Breast epithelium (tissue), 4 donors: ENCODE measurements around the gene NYAP2. TPM values are rescaled to one million over a fixed set of nuclear protein-coding genes. Genes with fewer than 3 reads are reported as not detected.
A peak's percentile ranks its signal among the peaks of the same experiment; 100 is the strongest.

Experiments
- DNase-seq, 2 donors: peaks; one replicate each; pipeline ENCODE4 v3.0.0-alpha.2; 2019; ENCODE audit warnings: low spot score in 2 of 2
- H3K27ac ChIP-seq, 2 donors: fragments of 200-600 bp; sonication (generic) in 1 of 2; one replicate each; pipeline ENCODE4 v1.5.1; 2016 to 2019; ENCODE audit warnings: mild to moderate bottlenecking in 1 of 2
- H3K27me3 ChIP-seq, 2 donors: fragments of 200-600 bp; sonication (generic) in 1 of 2; one replicate each; pipeline versions ENCODE4 v1.5.1 to v1.6.0; 2017 to 2019; ENCODE audit warnings: control low read depth in 1 of 2, mild to moderate bottlenecking in 1 of 2
- H3K36me3 ChIP-seq: fragments of 200-600 bp; one replicate; pipeline ENCODE4 v1.5.1; 2019
- H3K4me1 ChIP-seq, 2 donors: fragments of 200-600 bp; sonication (generic); one replicate each; pipeline ENCODE4 v1.5.1; 2016 to 2019; ENCODE audit warnings: control low read depth in 1 of 2
- H3K4me3 ChIP-seq, 3 donors: fragments of 200-600 bp; sonication (generic); 1 replicate in 2 of 3; 2 replicates in 1 of 3; pipeline ENCODE4 v1.5.1; 2016 to 2019; ENCODE audit warnings: mild to moderate bottlenecking in 3 of 3, moderate library complexity in 2 of 3
- H3K9me3 ChIP-seq, 2 donors: fragments of 200-600 bp; sonication (generic) in 1 of 2; one replicate each; pipeline ENCODE4 v1.5.1; 2016 to 2019; ENCODE audit warnings: control low read depth in 1 of 2
- CTCF ChIP-seq, 3 donors: fragments of 450-650 bp; IDR thresholded peaks; one replicate each; pipeline ENCODE4 v1.5.1; 2016 to 2017; ENCODE audit warnings: antibody characterized with exemption in 3 of 3, mild to moderate bottlenecking in 3 of 3, moderate library complexity in 3 of 3
- POLR2A ChIP-seq: fragments of 450-650 bp; IDR thresholded peaks from one replicate; pipeline ENCODE4 v1.6.1; 2016; ENCODE audit warnings: antibody characterized with exemption, mild to moderate bottlenecking, moderate library complexity
- POLR2AphosphoS5 ChIP-seq, 3 donors: sonication (generic); formaldehyde crosslinking; IDR thresholded peaks; one replicate each; pipeline ENCODE4 v1.6.1; 2017; ENCODE audit warnings: antibody characterized with exemption in 3 of 3
- intact Hi-C: fragments of 100-400 bp; cut with DNase I; formaldehyde crosslinking; loops from one replicate; pipeline ENCODE4 v1.15.1; 2023; ENCODE audit warnings: low total_unique reads
- total RNA-seq, 3 donors: library from RNA; depleted of rRNA; stranded (reverse); fragments of >200 nt; gene quantifications; one replicate each; pipeline ENCODE4 v1.1.0, GENCODE V29; 2016

The NYAP2 gene
- total RNA-seq, 3 donors from 2014 or later, result 0.15 TPM; not detected in 2

DNA sequence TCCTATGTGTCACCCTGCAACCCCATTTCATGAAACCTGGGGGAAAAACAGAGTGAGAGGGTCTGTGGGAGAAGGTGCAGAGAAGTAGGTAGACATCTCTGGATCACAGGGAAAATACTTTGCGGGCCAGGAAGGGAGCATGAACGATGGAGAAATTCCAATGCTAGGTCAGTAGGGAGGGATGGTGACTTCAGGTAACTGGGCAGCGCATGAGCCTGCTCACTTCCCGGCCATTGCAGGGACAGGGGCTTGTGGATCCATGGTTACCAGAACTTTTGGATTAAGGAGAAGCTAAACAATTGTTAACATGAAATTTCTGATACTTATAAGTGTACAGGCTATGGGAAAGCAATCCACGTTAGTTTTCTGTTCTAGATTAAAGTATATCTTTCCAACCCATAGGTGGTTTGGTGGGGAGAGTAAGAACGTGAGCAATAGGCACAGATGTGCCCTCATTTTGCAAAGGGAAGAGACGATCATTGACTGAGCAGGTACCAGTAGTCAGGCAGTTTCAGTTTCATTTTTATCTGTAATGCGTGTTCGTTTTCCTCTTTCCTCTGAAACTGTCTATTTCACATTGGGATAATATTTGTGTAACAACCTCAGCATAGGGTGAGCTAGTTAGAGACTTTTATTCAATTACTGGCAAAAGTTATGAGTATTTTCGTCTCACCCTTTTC is 65.0 kb downstream of the NYAP2 start:
- intact Hi-C loops, result no loop called here

DNA sequence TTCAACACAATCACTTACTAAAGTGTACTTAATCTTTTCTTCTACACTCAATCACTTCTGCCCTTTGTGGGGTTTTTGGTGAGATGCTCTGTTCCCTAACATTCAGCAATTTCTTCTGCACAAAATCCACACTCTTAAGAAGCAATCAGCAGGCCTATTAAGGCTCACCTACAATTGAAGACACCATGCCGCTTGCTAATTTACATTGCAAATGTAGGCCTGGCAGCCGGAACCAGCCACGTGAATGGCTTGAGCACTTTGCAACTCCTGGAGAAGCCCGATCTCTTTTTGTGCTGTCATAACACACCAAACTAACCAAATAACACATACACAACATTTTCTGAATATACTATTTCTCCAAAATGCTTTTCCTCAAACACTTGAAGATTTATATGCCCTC is 66.3 kb downstream of the NYAP2 start:
- no peak overlapping the region for H3K4me3 ChIP-seq
- intact Hi-C loops, result no loop called here
- no peak for DNase-seq
- no peak for TF ChIP-seq POLR2A
- TF ChIP-seq CTCF (IDR thresholded peaks at IDR 0.05), result no peak
- no peak for TF ChIP-seq POLR2AphosphoS5 (IDR thresholded peaks at IDR 0.05)
- H3K27ac ChIP-seq, result no peak overlapping the region
- H3K9me3 ChIP-seq, result no peaks in the 10 kb centered on the region
- no peaks in the 10 kb centered on the region for H3K36me3 ChIP-seq
- H3K4me1 ChIP-seq, result no peaks in the 10 kb centered on the region
- no peaks in the 10 kb centered on the region for H3K27me3 ChIP-seq

More for the DNA sequence above, 65.0 kb downstream of the NYAP2 start:
- Histone ChIP-seq H3K4me1 (no peaks in the 10 kb centered on the region), H3K9me3 (no peaks in the 10 kb centered on the region), H3K27ac (no peak overlapping the region), H3K36me3 (no peaks in the 10 kb centered on the region), H3K4me3 (peak overlapping the region; percentile 22 to 48 (median 28)), H3K27me3 (no peaks in the 10 kb centered on the region)
- DNase-seq, result no peak
- TF ChIP-seq POLR2AphosphoS5 (IDR thresholded peaks at IDR 0.05), result no peak
- TF ChIP-seq POLR2A, result no peak
- no peak for TF ChIP-seq CTCF (IDR thresholded peaks at IDR 0.05)

DNA sequence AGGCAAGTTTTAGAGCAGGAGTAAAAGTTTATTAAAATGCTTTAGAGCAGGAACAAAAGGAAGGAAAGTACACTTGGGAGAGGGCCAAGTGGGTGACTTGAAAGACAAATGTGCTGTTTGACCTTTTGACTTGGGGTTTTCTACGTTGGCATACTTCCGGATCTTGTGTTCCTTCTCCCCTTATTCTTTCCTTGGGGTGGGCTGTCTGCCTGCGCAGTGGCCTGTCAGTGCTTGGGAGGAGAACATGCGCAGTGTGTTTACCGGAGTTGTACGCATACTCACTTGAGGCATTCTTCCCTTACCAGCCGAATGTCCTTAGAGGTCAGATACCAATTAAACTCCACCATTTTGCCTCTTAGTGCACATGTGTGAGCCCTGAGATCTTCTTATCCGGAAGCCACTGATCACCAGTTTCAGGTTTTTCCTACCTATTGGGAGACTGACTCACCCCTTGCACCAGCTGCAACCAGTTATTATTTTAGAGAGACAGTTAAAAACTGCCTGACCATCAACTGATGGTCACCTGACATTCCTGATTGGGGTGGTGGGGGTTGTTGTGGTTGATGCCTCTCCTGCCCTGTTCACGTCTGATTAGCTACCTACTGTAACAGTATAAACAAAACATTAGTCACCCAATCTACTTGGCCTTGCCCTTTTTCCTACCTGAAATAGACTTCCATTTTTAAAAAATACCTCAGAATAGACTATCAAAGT is 67.5 kb downstream of the NYAP2 start:
- Histone ChIP-seq H3K4me3 (no peak overlapping the region), H3K4me1 (no peaks in the 10 kb centered on the region), H3K27me3 (no peaks in the 10 kb centered on the region), H3K36me3 (no peaks in the 10 kb centered on the region), H3K27ac (no peak overlapping the region), H3K9me3 (no peaks in the 10 kb centered on the region)
- no peak for DNase-seq
- TF ChIP-seq POLR2A (no peak), CTCF (IDR thresholded peaks at IDR 0.05) (no peak), POLR2AphosphoS5 (IDR thresholded peaks at IDR 0.05) (no peak)
- intact Hi-C loops, result no loop called here

GRCh38 chr2:225468131-225468530 is 68.6 kb downstream of the NYAP2 start:
- no peak for DNase-seq
- TF ChIP-seq CTCF (IDR thresholded peaks at IDR 0.05), result no peak
- TF ChIP-seq POLR2A, result no peak
- no peak for TF ChIP-seq POLR2AphosphoS5 (IDR thresholded peaks at IDR 0.05)
- no peaks in the 10 kb centered on the region for H3K36me3 ChIP-seq
- intact Hi-C loops, result no loop called here
- no peaks in the 10 kb centered on the region for H3K9me3 ChIP-seq
- H3K4me1 ChIP-seq, result no peaks in the 10 kb centered on the region
- H3K4me3 ChIP-seq, result no peak overlapping the region
- no peak overlapping the region for H3K27ac ChIP-seq
- no peaks in the 10 kb centered on the region for H3K27me3 ChIP-seq

DNA sequence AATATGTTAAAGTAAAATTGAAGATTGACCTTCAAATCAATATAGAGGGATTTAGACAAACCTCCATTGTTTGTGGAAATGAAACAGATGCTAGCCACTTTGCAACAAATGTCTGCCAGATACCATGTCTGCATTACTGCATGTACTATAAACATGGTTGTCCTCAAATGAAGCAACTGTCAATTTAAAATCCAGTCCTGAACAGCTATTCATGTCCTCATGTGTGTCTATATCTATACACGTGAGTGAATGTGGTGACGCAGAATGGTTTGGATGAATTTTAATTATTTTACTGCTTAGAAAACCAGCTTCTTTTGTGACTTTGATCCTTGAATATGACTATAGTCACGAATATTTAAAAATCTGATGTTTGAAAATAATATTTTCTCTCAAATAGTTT is 71.5 kb downstream of the NYAP2 start:
- no peaks in the 10 kb centered on the region for H3K36me3 ChIP-seq
- no peaks in the 10 kb centered on the region for H3K9me3 ChIP-seq
- H3K27me3 ChIP-seq, result no peaks in the 10 kb centered on the region
- intact Hi-C loops, result no loop called here
- TF ChIP-seq POLR2AphosphoS5 (IDR thresholded peaks at IDR 0.05) (no peak), CTCF (IDR thresholded peaks at IDR 0.05) (no peak), POLR2A (no peak)
- no peaks in the 10 kb centered on the region for H3K4me1 ChIP-seq
- no peak overlapping the region for H3K27ac ChIP-seq
- no peak for DNase-seq
- H3K4me3 ChIP-seq, result no peak overlapping the region
